Activated effector memory CD4-positive, alpha-beta T cell treated with anti-CD3 and anti-CD28 coated beads, Interleukin-2, amount 50 U/mL, for 16 hours (primary cell): ENCODE measurements around the gene SEMA4C.

Experiments
- DNase-seq: peaks from one replicate; pipeline ENCODE4 v3.0.0-alpha.2; 2020

Gene SEMA4C

DNA sequence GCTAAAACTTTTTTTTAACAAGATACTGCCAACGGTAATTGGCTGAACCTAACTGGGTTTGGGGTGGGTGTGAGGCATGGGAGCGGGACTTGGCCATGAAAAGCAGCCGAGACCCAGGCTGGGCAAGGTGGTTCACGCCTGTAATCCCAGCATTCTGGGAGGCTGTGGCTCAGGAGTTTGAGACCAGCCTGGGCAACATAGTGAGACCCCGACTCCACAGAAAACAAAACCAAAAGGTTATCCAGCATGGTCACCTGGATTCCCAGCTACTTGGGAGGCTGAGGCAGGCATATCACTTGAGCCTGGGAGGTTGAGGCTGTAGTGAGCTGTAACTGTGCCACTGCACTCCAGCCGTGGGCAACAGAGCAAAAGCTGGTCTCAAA, 11.0 kb upstream of the SEMA4C start:
- DNase-seq, result no peak

DNA sequence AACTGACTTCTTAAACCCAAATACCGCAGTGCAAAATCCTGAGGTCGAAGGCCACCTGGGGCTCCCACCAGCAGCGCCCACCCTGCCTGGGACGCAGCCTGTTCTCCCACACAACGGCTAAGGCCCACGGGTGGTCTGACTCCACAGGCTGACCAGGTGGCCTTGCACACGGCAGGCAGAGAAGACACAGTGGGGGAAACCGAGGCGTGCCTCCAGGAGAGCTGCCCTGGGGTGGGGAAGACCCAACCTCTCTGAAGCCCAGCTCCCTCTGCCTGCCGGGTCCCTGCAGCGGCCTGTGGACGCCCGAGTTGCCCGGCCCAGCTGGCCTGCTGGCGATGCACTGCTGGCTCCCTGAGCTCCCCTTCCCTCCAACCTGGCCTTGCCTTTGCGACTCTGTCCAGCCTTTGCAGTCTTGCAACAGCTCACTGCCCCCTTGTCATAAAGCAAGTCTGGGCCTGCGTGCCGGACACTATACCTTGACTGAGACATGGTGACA, 9.7 kb upstream of the SEMA4C start:
- no peak for DNase-seq

DNA sequence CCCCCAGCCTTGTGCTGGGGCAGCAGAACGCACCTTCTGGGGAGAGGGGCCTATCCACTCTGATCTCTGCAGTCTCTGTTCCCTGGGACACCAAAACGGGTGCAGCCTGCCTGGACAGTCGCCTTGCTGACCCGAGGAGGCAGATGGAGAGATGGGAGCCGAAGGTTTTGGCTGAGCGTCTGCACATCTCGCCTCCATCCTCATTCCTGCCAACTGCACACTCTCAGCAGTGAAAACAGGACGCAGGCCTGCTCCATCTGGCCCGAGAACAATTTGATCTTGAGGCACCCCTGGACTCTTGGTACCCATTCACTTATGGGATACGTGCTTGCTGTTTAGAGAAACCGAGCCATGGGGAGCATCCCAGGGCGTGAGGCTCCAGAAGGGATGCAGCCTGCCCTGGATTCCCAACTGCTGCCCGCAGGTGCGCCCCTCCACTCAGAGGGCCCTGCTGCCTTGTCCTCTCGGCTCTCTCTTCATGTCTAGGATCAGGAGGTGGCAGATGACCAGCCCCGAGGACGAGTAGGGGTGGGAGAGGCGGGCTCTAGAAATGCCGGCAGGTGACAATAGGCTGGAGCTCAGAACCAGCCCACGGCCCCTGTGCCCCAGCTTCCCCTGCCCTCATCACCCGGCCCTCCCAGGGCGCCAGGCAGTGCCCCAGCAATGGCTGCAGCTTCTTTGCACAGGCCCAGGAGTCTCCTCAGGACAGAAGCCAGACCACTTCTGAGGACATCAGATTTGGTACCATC, 9.1 kb upstream of the SEMA4C start:
- no peak for DNase-seq

DNA sequence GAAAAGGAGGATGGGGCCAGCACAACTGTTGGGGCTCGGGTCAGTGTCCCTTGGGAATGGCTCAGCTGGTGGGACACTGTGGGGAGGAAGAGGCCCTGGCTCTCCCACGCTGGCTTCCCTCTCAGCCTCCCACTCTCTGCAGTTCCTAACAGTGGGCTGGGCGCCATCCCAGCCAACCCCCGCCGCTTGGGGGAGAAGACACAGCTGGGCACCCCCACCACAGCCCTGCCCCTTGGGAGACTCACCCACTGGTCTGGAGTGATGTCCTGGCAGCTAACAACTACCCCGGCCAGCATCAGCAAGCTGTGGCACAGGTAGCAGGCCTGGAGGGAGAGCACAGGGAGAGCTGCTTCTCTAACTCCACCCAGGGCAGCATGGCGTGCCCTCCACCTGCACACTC, 8.3 kb upstream of the SEMA4C start:
- no peak for DNase-seq

DNA sequence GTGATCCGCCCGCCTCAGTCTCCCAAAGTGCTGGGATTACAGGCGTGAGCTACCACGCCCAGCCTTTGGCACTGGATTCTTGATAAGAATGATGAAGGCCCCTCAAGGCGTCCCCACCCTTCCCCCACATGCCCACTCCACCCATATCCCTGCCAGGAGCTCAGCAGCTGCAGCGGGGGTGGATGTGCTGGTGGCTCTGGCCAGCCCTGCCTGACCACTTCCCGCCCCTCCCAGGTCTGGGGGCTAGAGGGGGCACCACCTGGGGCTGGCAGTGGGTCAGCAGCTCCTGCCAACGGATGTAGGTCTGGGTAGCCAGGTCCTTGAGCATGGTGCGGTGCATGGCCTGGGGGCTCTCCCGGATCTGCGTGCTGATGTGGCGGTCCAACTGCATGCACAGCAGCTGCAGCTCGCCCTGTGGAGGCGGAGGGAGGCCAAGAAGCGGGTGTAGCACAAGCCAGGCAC, 7.8 kb upstream of the SEMA4C start:
- no peak for DNase-seq

DNA sequence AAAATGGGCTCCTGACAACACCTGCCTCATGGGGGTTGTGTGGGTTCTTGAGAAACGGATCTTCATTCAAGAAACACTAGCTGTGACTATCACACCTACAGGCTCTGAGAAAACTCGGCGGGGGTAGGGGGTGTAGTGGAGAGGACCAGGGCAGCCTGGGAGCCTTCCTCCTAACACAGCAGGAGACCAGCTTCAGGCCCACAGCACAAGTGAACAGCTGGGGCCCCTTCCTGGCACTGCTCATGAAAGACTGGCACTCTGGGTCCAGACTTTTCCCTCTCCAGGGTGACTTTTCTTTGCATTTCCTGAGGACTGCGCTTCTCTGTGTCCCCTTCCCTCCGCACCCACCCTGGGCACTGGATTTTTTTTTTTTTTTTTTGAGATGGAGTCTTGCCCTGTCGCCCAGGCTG, 7.2 kb upstream of the SEMA4C start:
- DNase-seq, result no peak

DNA sequence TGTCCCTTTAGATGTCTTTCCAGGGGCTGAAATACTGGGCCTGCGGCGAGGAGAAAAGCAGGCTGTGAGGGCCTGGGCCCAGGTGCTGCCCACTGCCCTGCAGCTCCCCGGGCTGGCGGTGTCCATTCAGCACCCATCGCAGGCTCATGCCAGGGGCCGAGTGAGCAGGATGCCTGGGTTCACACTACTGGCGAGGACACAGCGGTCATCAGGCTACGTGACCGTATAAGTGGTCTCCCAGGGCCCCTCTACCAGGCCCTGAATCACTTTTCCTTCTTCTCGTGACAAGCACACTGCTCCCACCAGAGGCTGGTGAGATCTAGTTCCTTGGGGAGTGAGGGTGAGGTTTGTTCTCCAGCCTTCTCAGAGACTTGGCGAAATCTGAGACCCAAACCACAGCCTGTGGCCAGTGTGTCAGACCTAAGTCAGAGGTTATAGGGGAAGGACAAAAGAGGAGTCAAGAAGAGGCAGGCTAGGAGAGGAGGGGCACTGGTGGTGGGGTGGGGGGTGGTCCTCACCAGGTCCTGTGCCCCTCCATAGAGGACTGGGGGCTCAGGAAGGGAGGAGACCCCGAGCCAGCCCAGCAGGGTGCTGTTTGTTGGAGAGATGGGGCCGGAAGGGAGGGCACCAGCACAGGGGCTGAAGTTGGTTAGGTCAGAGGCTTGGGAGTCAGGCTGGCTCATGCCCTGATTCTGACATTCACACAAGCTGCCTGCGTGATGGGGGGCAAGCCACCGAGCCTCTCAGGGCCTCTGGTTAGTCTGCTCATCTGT, 6.6 kb upstream of the SEMA4C start:
- DNase-seq, result no peak

DNA sequence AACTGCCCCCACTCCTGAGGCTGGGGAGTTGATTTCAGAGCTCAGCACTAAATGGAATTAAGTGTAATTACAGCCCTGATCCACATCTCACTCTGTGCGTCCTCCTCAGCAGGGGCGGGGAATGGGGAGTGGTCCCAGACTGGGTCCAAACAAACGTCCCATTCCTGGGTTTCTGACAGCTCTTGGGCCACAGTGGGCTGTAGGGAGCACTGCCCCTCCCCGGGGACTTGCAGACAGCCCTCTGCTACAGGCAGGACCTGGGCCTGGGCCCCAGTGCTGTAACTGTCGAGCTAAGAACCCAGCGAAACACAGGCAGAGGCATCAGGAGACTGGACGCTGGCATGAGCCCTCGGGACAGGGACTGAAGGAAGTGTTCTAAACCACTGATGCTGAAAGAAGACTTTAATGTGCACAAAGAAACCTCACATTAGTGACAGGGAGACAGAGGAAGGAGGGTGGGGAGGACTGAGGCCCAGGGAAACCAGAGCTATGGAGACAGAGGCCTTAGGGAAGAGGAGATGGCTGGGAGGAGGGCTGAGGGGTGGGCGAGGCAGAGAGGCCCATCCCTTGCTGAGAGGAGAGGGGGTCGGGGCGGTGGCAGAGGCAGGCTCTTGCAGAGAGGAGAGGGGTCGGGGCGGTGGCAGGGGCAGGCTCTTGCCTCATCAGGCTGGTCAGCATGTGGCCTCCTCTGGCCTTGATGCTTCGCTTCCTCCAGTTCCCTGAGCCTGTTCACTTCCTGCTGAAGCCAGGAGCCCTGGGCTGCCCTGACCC, 5.8 kb upstream of the SEMA4C start:
- no peak for DNase-seq

DNA sequence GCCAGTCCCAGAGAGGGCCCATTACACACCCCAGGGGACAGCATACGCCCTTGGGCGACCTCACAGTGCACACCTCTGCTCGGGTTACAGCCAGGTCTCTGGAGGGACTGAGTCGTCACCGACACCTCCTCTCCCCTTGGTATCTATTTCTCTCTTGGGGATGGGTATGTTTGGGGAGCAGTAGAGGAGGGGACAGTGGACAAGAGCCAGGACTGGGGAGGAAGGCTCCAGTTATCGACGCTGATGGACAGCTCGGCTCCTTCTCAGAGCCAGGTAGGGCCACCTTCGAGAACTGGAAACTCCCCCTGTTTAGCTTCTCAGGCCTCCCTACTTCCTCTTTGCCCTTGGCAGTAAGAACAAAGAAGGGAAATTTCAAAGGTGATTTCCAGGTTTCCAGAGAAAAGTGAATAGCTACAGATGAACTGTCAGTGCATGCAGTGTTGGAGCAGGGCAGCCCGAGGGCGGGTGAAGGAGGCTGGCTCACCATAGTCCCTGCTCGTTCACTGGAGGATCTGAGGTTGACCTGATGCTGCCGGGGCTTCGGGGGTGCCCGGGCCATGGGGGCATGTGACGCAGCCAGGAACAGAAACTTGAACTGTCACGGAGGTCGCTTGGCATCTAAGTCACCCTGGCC, 4.4 kb upstream of the SEMA4C start:
- DNase-seq, result peak; percentile 72

DNA sequence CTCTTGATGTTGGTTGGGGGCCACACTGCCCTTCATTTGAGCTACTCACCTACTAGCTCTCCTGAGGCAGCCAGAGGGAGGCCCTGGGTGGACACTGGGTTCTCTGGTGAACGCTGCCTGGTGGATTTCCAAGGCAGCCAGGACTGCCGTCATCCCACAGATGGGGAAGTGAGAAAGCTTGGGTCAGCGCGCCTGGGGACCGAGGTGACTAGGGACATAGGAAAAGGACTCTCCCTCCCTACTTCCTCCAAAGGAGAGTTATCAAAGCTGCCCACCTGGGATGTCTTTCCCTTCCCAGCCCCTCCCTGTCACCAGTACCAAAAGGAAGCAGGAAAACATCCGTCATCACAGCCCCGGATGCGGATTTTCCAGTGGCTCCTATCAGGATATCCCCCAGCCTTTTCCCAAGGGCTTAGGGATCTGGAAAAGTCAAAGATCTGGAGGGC, 3.8 kb upstream of the SEMA4C start:
- DNase-seq, result no peak

DNA sequence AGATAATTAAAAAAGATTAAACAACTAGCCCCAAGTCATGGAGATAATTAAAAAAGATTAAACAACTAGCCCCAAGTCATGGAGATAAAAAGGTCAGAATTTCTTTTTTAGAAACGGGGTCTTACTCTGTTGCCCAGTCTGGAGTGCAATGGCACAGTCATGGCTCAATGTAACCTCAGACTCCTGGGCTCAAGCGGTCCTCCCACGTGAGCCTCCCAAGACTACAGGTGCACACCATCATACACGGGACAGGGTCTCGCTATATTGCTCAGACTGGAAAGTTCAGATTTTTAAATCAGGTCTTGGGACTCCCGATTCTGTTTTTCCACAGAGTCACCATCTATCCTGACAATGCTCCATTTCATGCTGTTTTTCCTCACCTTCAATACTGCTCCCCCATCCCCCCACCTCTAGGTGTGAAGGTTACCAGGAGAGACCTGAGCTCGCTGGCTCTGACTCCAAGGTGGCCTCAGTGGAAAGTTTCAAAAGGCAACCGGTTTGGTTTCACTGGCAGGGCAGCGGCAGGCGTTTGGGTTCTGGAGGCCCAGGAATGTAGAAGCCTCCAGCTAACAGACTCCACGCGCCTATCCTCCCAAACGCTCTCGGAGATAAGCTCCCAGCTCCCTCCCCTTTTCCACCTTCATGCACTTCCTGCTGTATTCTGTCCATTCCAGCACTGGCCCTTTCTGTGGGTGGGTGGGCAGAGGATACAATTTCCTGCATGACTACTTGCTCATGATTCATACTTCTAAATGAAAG, 2.9 kb upstream of the SEMA4C start:
- DNase-seq, result no peak

DNA sequence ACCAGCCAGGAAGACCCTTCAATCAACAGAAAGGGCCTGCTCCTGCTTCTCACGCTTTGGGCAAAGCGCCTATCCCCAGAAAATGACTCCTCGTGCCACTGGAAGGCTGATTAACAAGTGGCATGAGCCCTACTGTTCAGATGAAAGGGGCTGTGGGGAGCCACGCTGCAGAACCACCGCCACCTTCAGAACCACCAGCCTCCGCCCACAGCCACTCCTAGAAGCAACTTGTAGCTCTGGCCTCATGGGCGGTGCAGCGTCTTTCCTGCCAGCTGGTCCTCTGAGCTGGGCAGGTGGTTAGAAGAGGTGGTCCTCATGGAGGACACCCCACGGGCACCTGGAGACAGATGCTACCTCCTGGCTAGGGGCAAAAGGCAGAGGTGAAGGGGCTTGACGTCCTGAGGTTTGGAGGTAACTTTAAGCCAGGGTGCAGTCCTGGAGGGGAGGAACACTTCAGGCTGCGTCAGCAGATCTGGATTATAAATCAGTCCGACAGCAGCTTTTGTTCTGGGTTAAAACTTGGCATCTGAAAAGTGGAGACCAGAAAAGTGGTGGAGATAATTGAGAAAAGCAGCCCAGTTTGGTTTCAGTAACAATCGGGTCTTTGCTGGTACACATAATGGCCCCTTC, 861 bp upstream of the SEMA4C start:
- DNase-seq, result peak; percentile 84

DNA sequence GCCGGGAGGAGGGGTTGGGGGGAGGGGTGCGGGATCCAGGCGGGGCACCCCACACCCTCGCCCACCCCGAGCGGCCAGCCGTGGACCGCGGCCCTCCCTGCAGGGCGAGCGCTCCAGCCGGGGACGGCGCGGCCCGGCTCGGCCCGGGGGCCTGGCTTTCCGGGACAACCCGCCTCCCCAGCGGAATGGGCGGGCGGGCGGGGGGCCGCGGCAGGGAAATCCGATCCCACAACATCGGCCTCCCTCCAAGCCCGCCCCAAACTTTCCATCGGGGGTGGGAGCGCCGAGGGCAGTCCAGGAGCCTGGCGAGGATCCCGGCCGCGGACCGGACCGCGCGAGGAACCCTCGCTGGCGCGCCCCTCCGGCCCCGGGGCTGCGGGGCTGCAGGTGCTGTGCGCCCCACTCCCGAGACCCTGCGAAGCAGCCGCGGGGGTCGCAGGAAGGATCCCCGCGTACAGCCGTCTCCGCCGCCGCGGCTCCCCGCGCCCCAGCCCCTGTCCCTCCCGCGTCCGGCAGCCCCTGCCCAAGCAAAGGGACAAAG, 529 bp downstream of the SEMA4C start:
- no peak for DNase-seq

DNA sequence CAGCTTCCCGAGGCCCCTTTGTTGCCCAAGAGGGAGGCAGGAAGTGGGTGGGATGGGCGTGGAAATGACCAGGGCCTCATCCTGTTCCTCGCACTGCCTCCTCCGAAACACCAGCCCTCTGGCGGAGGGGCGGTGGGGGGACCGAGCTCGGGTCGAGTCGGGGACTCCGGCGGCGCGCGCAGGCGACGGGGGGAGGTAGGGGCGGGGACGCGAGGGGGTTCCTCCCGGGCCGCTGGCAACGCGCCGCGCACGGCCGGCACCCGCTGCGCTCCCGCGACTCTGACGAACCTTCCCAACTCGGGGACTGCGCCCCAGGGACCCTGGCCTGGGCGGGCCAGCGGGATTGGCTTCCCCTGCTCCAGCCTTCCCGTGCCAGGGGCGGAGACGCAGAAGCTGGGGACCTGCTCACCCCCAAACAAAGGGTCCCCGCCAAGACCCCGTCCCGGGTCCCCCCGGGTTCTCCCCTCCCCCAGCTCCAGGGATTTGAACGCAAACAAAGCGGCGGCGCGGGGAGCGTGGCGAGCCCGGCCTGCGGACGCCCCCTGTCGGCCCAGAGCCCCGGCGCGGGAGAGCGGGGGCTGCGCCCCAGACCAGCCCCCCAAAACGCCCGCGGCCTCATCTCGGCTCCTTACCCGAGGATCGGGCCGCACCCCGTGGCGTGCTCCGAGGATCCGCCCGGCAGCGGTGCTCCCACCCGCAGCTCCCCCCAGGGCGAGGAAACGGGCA, 1.2 kb downstream of the SEMA4C start:
- DNase-seq, result peak; percentile 83

DNA sequence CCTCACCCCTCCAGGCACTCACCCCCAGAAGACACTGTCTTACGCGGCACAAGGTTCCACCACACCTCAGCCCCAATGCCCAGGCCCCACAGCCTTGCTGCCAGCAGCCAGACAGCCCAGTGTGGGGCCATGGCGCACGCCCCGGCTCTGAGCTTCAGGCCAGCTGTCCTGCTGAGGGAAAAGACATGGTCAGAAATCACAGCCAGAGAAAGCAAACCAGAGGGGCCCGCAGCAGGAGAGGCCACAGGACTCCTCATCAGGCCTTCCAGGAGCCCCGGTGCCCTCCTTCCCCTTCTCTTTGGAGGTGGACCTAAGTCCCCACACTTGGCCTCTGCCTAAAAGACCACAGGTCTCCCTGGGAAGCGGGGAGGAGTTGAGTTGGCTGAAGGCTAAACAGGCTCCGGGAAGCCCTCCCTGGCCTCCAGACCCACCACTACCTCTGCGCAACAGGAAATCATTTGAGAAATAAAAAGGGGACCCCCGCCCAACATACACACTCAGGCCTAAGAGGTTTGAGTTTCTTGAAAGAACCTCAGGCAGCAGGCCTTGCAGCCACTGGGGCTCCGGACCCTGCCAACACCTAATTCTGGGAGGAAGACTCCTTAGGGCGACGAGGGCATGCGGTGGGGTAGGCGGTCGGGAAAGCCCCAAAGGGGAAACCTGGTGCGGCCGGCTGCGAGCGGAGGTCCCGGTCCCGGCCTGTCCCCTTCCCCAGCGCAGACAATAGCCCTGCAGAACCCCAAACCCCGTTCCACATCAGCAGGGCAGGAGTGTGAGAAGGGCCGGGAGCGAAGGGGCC, 1.9 kb downstream of the SEMA4C start:
- no peak for DNase-seq

DNA sequence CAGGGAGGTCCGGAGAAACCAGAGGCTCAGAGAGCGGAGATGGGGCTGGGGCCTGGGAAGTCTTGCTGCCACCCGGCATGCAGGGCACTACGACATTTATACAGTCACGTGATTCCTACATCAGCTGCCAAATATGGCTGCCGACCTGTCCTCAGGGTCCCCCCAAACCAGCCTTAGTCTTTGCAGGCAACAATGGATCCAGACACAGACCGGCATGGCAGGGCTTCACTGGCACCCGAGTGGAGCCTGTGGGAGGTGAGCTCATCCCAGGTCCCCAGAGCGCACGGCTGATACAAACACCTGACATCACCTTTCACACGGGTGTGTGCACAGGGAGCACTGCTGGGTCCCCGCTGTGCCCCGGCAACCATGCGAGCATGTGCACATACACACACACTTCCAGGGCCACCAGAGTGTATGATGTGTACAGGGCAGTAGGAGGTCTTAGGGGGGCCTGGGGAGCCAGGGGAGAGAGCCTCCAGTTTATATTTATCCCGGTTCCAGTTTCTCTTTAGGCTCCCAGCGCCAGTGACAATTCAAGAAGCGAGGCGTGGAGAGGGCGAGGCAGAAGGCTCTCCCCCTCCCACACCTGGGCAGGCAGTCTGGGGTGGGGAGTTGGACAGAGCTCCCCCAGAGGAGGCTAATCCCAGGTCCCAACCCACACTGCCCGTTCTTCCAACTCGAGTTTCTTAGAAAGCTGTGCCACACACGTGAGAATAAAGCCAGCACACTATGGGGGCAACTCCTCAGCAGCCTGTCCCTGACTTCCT, 2.7 kb downstream of the SEMA4C start:
- DNase-seq, result no peak

DNA sequence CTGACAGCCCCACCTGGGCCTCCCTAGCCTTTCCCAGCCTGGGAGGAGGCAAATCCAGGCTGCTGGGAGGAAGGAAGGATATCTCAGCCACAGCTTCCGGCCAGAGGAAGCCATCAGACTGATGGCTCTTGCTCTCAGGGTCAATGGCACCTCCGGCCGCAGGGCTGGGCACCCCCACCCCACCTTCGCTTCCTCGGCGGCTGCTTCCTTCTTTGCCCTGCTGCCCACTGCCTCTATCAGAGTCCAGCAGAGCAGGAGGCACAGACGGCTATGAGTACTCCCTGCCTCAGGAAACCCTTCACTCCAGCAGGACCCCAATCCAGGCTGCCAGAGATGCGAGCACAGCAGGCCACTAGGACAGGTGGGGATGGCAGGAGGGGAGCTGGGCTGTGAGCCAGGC, 3.3 kb downstream of the SEMA4C start:
- no peak for DNase-seq

DNA sequence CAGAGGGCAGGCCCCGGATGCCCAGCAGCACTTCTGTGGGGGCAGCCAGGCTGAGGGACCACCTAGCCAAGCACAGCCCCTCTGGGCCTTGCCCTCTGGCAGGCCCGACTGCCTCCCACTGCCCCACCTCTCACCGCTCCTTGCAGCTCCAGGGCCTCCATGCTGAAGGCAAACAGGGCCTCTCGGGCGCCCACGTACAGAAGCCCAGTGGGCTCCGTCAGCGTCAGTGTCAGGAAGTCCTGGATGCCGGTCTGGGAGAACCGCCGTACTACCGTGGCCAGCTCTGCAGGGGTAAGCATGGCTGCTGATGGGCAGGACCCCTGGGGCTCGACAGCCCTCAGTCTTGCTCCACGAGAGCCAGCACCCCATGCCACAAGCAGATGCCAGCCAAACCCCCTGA, 3.7 kb downstream of the SEMA4C start:
- no peak for DNase-seq

DNA sequence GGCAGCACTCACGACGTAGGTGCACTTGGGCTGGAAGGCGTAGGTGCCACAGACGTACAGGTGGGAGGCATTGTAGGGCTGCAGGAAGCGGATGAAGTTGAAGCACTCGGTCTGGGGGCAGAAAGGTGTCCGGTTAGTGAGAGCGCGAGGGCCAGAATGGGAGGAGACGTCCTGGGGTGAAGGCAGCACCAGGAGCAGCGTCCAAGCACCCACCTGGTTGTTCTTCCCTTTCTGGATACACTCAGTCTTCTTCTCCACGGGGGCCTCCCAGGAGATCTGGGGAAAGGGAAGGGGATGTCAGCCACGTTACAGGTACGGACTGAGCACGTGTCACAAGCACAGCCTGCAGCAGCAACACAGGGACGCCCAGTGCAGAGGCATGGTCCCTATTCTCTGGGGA, 4.2 kb downstream of the SEMA4C start:
- DNase-seq, result no peak
